ENCODE measurements around the gene TBX1. TPM values are rescaled to one million over a fixed set of nuclear protein-coding genes. Genes with fewer than 3 reads are reported as not detected.

TBX1 gene
- total RNA-seq, 1 experiment from 2014 or later, result 5.3 TPM

DNA sequence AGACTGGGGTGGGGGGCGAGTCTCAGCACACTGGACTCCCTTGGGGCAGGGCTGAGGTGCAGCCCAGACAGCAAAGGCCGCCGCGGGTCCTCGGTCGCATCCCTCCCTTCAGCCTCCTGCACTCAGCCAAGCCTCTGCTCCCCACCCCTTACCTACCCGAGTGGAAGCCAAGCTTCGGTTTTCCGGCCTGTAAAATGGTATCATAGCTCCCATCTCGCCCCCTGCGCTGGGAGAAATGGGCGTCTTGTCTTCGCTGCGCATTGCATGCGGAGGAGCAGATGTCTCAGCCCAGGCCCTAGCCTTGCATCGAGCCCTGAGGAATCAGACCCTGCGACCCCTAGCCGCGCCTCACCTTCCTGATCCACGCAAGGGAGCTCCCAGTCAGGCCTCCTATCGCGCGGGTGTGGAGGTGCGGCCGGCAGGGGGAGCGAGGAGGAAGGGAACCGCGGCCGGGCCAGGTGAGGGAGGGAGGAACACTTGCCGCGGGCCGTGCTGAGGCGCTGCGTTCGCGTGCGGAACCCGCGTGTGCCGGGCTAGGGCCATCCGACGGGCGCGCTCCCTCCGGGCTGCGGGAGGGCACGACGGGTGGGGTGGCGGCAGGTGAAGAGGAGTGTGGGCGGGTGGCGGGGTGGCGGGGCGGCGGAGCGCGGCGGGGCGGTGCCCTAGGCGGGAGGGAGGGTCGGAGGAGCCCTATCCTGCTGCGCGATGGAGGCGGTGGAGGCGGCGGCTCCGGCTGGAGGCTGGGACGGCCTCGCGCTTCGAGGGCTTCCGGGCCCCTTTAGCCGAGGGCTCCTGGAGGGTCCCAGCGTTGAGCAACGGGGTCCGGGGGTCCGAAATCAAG lies 4.1 kb upstream of the TBX1 start:
- Mint-ChIP-seq H3K9me3 (ENCODE audit: unreplicated experiment) (no peaks in the 10 kb centered on the region), H3K4me1 (ENCODE audit: low read depth, unreplicated experiment) (peaks cover 17% of the 10 kb centered on the region), H3K27me3 (ENCODE audit: insufficient read depth, unreplicated experiment) (peaks cover 7% of the 10 kb centered on the region), H3K27ac (ENCODE audit: unreplicated experiment) (no peak overlapping the region), H3K36me3 (ENCODE audit: insufficient read depth, unreplicated experiment) (no peaks in the 10 kb centered on the region), H3K4me3 (ENCODE audit: unreplicated experiment) (peak overlapping the region; percentile 67)
- Histone ChIP-seq H3K27me3 (replicated peaks; ENCODE audit: control insufficient read depth, insufficient read depth, low read length) (no peaks in the 10 kb centered on the region; the same call in 1 of the 2 replicates), H3K4me3 (ENCODE audit: low read depth, low read length) (peak overlapping the region; percentile 35), H3K36me3 (ENCODE audit: control insufficient read depth, insufficient read depth, low read length) (no peaks in the 10 kb centered on the region), H3K4me1 (peaks cover 18% of the 10 kb centered on the region), H3K9me3 (no peaks in the 10 kb centered on the region)
- intact Hi-C loops (cut with micrococcal nuclease; ENCODE audit: unreplicated experiment), result loop anchor here (1.0 kb wide), 1 partner anchor 154 kb away; no protein-coding TSS in a partner anchor
- DNase-seq, result peak; percentile 76 to 83
- ChIA-PET CTCF (interaction anchor here (0.5 to 3.1 kb wide), 18 partner anchors 10 to 572 kb away, joined by 3 to 21 read pairs (median 4); partner anchors contain the start of genes GNB1L, GP1BB and RTL10), POLR2A (no interaction called here)
- TF ChIP-seq, protein P1, sequence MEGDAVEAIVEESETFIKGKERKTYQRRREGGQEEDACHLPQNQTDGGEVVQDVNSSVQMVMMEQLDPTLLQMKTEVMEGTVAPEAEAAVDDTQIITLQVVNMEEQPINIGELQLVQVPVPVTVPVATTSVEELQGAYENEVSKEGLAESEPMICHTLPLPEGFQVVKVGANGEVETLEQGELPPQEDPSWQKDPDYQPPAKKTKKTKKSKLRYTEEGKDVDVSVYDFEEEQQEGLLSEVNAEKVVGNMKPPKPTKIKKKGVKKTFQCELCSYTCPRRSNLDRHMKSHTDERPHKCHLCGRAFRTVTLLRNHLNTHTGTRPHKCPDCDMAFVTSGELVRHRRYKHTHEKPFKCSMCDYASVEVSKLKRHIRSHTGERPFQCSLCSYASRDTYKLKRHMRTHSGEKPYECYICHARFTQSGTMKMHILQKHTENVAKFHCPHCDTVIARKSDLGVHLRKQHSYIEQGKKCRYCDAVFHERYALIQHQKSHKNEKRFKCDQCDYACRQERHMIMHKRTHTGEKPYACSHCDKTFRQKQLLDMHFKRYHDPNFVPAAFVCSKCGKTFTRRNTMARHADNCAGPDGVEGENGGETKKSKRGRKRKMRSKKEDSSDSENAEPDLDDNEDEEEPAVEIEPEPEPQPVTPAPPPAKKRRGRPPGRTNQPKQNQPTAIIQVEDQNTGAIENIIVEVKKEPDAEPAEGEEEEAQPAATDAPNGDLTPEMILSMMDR (IDR thresholded peaks at IDR 0.05; ENCODE audit: insufficient read depth in 1 of 2, low read depth in 1 of 2, low read length in 1 of 2, severe bottlenecking in 1 of 2, unreplicated experiment in 1 of 2), result peak; percentile 66 to 82
- no TSS peak for BruUV-seq (replicated peaks)

DNA sequence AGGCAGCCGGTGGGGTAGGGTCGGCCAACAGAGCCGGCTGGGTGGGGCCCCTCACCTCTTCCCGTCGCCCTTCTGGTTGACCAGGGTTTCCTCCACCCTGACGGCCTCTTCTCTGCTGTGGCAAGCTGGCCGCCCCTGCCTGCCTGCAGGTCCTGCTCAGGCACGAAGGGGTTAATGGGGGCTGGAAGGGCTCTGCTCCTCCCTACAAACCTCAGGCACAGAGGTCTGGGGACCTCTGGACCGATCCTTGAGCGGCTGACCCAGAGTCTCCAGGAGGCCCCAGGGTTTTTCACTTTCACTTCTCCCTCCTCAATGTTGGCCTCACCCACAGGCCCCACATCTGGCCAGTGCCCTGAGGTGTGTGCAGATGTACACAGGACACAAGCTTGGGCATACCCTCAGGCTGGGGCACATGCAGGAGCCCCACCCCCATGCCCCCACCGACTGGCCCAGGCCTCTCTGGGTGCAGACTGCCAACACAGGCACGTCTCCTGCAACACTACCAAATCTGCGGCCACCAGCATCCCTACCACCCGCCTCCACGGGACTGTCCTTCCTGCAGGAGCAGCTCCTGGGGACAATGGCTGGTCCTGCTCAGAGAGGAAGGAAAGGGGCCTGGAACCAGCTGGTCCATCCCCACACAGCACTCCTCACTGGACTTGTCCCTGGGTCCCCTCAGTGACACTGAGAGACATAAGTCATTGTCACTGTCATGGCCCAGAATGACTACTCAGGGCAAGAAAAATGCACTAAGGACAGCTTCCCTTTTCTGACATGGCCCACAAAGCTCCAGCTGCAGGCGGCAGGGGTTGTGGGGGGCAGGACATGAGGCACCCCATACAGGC lies 3.2 kb upstream of the TBX1 start:
- peaks cover 7% of the 10 kb centered on the region for H3K27me3 Mint-ChIP-seq (ENCODE audit: insufficient read depth, unreplicated experiment)
- BruUV-seq (replicated peaks), result no TSS peak
- H3K4me3 Mint-ChIP-seq (ENCODE audit: unreplicated experiment), result peak overlapping the region; percentile 67
- DNase-seq, result peak in 1 of 2 experiments; percentile 35
- no peaks in the 10 kb centered on the region for H3K36me3 Mint-ChIP-seq (ENCODE audit: insufficient read depth, unreplicated experiment)
- no peaks in the 10 kb centered on the region for H3K9me3 ChIP-seq
- H3K4me1 ChIP-seq, result peaks cover 16% of the 10 kb centered on the region
- CTCF ChIA-PET, result interaction anchor here (0.5 to 3.1 kb wide), 11 partner anchors 9 to 571 kb away, joined by 3 to 21 read pairs (median 4); partner anchors contain the start of genes GNB1L, GP1BB and RTL10
- intact Hi-C loops (cut with micrococcal nuclease; ENCODE audit: unreplicated experiment), result no loop called here
- H3K4me1 Mint-ChIP-seq (ENCODE audit: low read depth, unreplicated experiment), result peaks cover 17% of the 10 kb centered on the region
- no peaks in the 10 kb centered on the region; the same call in 1 of the 2 replicates for H3K27me3 ChIP-seq (replicated peaks; ENCODE audit: control insufficient read depth, insufficient read depth, low read length)
- no peaks in the 10 kb centered on the region for H3K36me3 ChIP-seq (ENCODE audit: control insufficient read depth, insufficient read depth, low read length)
- POLR2A ChIA-PET, result no interaction called here
- no peak overlapping the region for H3K27ac Mint-ChIP-seq (ENCODE audit: unreplicated experiment)
- H3K4me3 ChIP-seq (ENCODE audit: low read depth, low read length), result peak overlapping the region; percentile 35
- TF ChIP-seq, protein P1 (IDR thresholded peaks at IDR 0.05; ENCODE audit: insufficient read depth in 1 of 2, low read depth in 1 of 2, low read length in 1 of 2, severe bottlenecking in 1 of 2, unreplicated experiment in 1 of 2), result no peak
- no peaks in the 10 kb centered on the region for H3K9me3 Mint-ChIP-seq (ENCODE audit: unreplicated experiment)

All from Caco-2 (cell line).